ENCODE results near the gene TTC17.
"Not testable (repeated sequence)": the region's sequence is repeated elsewhere in the genome, so short reads cannot be mapped to it uniquely, and the experiment has no call there.

The TTC17 gene

GRCh38 chr11:43447151-43447550 lies 88.4 kb downstream of the TTC17 start:
- DNase-seq (ENCODE audit: extremely low spot score, insufficient read length, low read depth) = no peak
- no peak for FAIRE-seq

- FAIRE-seq (no peak), DNase-seq (ENCODE audit: extremely low spot score, insufficient read length, low read depth) (no peak)
Measured at GRCh38 chr11:43458486-43458885, 99.8 kb downstream of the TTC17 start.

- FAIRE-seq = no peak
Measured at GRCh38 chr11:43459246-43459645, 100.5 kb downstream of the TTC17 start.

GRCh38 chr11:43462359-43462758 lies 103.6 kb downstream of the TTC17 start:
- DNase-seq (ENCODE audit: extremely low spot score, insufficient read length, low read depth) (no peak), FAIRE-seq (no peak)

More at GRCh38 chr11:43459246-43459645, 100.5 kb downstream of the TTC17 start:
- DNase-seq (ENCODE audit: extremely low spot score, insufficient read length, low read depth) = no peak

GRCh38 chr11:43467958-43468357 lies 109.2 kb downstream of the TTC17 start:
- DNase-seq (ENCODE audit: extremely low spot score, insufficient read length, low read depth) (no peak), FAIRE-seq (no peak)

- not testable (repeated sequence) for FAIRE-seq; DNase-seq (ENCODE audit: extremely low spot score, insufficient read length, low read depth)
Measured at GRCh38 chr11:43477491-43477890, 118.8 kb downstream of the TTC17 start.

GRCh38 chr11:43486141-43486540 lies 127.4 kb downstream of the TTC17 start:
- no peak for FAIRE-seq
- no peak for DNase-seq (ENCODE audit: extremely low spot score, insufficient read length, low read depth)

- FAIRE-seq = no peak
- no peak for DNase-seq (ENCODE audit: extremely low spot score, insufficient read length, low read depth)
Measured at GRCh38 chr11:43489869-43490465, 131.2 kb downstream of the TTC17 start.

GRCh38 chr11:43492701-43493100 lies 134.0 kb downstream of the TTC17 start:
- DNase-seq (ENCODE audit: extremely low spot score, insufficient read length, low read depth) (no peak), FAIRE-seq (no peak)

GRCh38 chr11:43493431-43493830 lies 134.7 kb downstream of the TTC17 start:
- no peak for DNase-seq (ENCODE audit: extremely low spot score, insufficient read length, low read depth)

GRCh38 chr11:43497144-43497543 lies 138.4 kb downstream of the TTC17 start:
- no peak for DNase-seq (ENCODE audit: extremely low spot score, insufficient read length, low read depth)
- FAIRE-seq = no peak

More at GRCh38 chr11:43493431-43493830, 134.7 kb downstream of the TTC17 start:
- FAIRE-seq = no peak

GRCh38 chr11:43498561-43498960 lies 139.8 kb downstream of the TTC17 start:
- FAIRE-seq (no peak), DNase-seq (ENCODE audit: extremely low spot score, insufficient read length, low read depth) (no peak)

GRCh38 chr11:43503417-43503816 lies 144.7 kb downstream of the TTC17 start:
- no peak for FAIRE-seq
- DNase-seq (ENCODE audit: extremely low spot score, insufficient read length, low read depth) = no peak

- FAIRE-seq = no peak
- no peak for DNase-seq (ENCODE audit: extremely low spot score, insufficient read length, low read depth)
Measured at GRCh38 chr11:43504316-43504950, 145.7 kb downstream of the TTC17 start.

- FAIRE-seq = no peak
- no peak for DNase-seq (ENCODE audit: extremely low spot score, insufficient read length, low read depth)
Measured at GRCh38 chr11:43505171-43505570, 146.5 kb downstream of the TTC17 start.

GRCh38 chr11:43507171-43507570 lies 148.5 kb downstream of the TTC17 start:
- DNase-seq (ENCODE audit: extremely low spot score, insufficient read length, low read depth) = no peak
- FAIRE-seq = no peak

GRCh38 chr11:43508511-43508918 lies 149.8 kb downstream of the TTC17 start:
- DNase-seq (ENCODE audit: extremely low spot score, insufficient read length, low read depth) (no peak), FAIRE-seq (no peak)

GRCh38 chr11:43511959-43512358 lies 153.2 kb downstream of the TTC17 start:
- DNase-seq (ENCODE audit: extremely low spot score, insufficient read length, low read depth) (no peak), FAIRE-seq (no peak)

GRCh38 chr11:43515090-43515489 lies 156.4 kb downstream of the TTC17 start:
- DNase-seq (ENCODE audit: extremely low spot score, insufficient read length, low read depth) (no peak), FAIRE-seq (no peak)

GRCh38 chr11:43516316-43516850 lies 157.7 kb downstream of the TTC17 start:
- DNase-seq (ENCODE audit: extremely low spot score, insufficient read length, low read depth) = no peak

GRCh38 chr11:43517518-43517917 lies 158.8 kb downstream of the TTC17 start:
- FAIRE-seq = no peak
- DNase-seq (ENCODE audit: extremely low spot score, insufficient read length, low read depth) = no peak

More at GRCh38 chr11:43516316-43516850, 157.7 kb downstream of the TTC17 start:
- no peak for FAIRE-seq
